Liver (tissue), 3 donors: ENCODE measurements around the gene RIMBP2.

ENCODE experiments used
- ATF3 ChIP-seq: IDR thresholded peaks from 2 replicates; pipeline ENCODE4 v1.6.1; 2016; ENCODE audit warnings: antibody characterized with exemption
- CTCF ChIP-seq: fragments of 150-350 bp; IDR thresholded peaks from 2 replicates; pipeline ENCODE4 v1.5.1; 2017; ENCODE audit warnings: improper control_type of control experiment, low read depth, low read length; ENCODE audit not compliant: missing input control
- EGR1 ChIP-seq, 2 donors: IDR thresholded peaks; 2 replicates each; pipeline ENCODE4 v1.6.1; 2016 to 2018; ENCODE audit warnings: antibody characterized with exemption in 2 of 2, low read depth in 2 of 2
- FOXA2 ChIP-seq: IDR thresholded peaks from 2 replicates; pipeline ENCODE4 v1.6.1; 2016; ENCODE audit warnings: antibody characterized with exemption
- GABPA ChIP-seq, 2 donors: IDR thresholded peaks in 1 of 2; conservative IDR thresholded peaks in 1 of 2; 2 replicates each; pipeline ENCODE4 v1.6.1; 2016; ENCODE audit warnings: antibody characterized with exemption in 2 of 2, mild to moderate bottlenecking in 1 of 2, moderate library complexity in 1 of 2
- HNF4A ChIP-seq, 2 donors: conservative IDR thresholded peaks; 2 replicates each; pipeline ENCODE4 v1.6.1; 2016; ENCODE audit warnings: antibody characterized with exemption in 2 of 2, mild to moderate bottlenecking in 2 of 2
- JUND ChIP-seq, 2 donors: IDR thresholded peaks; 2 replicates each; pipeline ENCODE4 v1.6.1; 2016; ENCODE audit warnings: antibody characterized with exemption in 2 of 2
- MAX ChIP-seq: IDR thresholded peaks from 2 replicates; pipeline ENCODE4 v1.6.1; 2016; ENCODE audit warnings: antibody characterized with exemption
- RAD21 ChIP-seq, 2 donors: IDR thresholded peaks; 2 replicates each; pipeline ENCODE4 v1.6.1; 2016; ENCODE audit warnings: antibody characterized with exemption in 2 of 2, mild to moderate bottlenecking in 2 of 2
- RXRA ChIP-seq, 2 donors: IDR thresholded peaks; 2 replicates each; pipeline ENCODE4 v1.6.1; 2017 to 2018; ENCODE audit warnings: antibody characterized with exemption in 2 of 2, mild to moderate bottlenecking in 1 of 2
- SP1 ChIP-seq: IDR thresholded peaks from 2 replicates; pipeline ENCODE4 v1.6.1; 2018; ENCODE audit warnings: antibody characterized with exemption, mild to moderate bottlenecking
- YY1 ChIP-seq: IDR thresholded peaks from 2 replicates; pipeline ENCODE4 v1.6.1; 2016; ENCODE audit warnings: antibody characterized with exemption, mild to moderate bottlenecking
- TF ChIP-seq, protein P1 (sequence below): IDR thresholded peaks from 2 replicates; pipeline ENCODE4 v1.6.1; 2016; ENCODE audit warnings: antibody characterized with exemption, mild to moderate bottlenecking
- TF ChIP-seq, protein P2 (sequence below): IDR thresholded peaks from 2 replicates; pipeline ENCODE4 v1.6.1; 2016; ENCODE audit warnings: antibody characterized with exemption
- donor health status: healthy.
- donor health status: healthy.

DNA sequence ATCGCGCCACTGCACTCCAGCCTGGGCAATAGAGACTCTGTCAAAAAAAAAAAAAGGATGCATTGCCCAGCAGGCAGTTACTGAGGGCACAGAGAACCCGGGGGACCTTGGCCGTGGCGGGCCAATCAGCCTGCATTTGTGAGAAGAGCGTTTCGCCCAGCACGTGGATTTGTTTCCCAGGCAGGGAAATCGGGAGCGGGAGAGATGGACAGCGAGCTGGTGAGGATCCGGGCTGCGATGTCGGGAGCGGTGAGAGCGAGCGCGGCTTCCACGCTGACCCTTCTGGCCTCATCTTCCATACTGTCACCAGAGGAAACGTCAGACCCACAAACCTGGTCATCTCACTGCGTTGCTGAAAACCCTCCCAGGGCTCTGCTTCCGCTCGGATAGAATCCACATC lies 123.5 kb downstream of the RIMBP2 start:
- no peak for TF ChIP-seq CTCF
- TF ChIP-seq ATF3: no peak
- TF ChIP-seq EGR1 (IDR thresholded peaks at IDR 0.05; ENCODE audit: low read depth in 2 of 2): no peak
- TF ChIP-seq RXRA (IDR thresholded peaks at IDR 0.05): no peak
- TF ChIP-seq, protein P1, sequence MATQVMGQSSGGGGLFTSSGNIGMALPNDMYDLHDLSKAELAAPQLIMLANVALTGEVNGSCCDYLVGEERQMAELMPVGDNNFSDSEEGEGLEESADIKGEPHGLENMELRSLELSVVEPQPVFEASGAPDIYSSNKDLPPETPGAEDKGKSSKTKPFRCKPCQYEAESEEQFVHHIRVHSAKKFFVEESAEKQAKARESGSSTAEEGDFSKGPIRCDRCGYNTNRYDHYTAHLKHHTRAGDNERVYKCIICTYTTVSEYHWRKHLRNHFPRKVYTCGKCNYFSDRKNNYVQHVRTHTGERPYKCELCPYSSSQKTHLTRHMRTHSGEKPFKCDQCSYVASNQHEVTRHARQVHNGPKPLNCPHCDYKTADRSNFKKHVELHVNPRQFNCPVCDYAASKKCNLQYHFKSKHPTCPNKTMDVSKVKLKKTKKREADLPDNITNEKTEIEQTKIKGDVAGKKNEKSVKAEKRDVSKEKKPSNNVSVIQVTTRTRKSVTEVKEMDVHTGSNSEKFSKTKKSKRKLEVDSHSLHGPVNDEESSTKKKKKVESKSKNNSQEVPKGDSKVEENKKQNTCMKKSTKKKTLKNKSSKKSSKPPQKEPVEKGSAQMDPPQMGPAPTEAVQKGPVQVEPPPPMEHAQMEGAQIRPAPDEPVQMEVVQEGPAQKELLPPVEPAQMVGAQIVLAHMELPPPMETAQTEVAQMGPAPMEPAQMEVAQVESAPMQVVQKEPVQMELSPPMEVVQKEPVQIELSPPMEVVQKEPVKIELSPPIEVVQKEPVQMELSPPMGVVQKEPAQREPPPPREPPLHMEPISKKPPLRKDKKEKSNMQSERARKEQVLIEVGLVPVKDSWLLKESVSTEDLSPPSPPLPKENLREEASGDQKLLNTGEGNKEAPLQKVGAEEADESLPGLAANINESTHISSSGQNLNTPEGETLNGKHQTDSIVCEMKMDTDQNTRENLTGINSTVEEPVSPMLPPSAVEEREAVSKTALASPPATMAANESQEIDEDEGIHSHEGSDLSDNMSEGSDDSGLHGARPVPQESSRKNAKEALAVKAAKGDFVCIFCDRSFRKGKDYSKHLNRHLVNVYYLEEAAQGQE: no peak
- TF ChIP-seq RAD21 (IDR thresholded peaks at IDR 0.05): no peak
- no peak for TF ChIP-seq YY1
- TF ChIP-seq MAX: no peak
- no peak for TF ChIP-seq SP1
- TF ChIP-seq GABPA (IDR thresholded peaks at IDR 0.05 in 1 of 2, conservative IDR thresholded peaks at IDR 0.05 in 1 of 2): no peak
- no peak for TF ChIP-seq FOXA2
- TF ChIP-seq, protein P2, sequence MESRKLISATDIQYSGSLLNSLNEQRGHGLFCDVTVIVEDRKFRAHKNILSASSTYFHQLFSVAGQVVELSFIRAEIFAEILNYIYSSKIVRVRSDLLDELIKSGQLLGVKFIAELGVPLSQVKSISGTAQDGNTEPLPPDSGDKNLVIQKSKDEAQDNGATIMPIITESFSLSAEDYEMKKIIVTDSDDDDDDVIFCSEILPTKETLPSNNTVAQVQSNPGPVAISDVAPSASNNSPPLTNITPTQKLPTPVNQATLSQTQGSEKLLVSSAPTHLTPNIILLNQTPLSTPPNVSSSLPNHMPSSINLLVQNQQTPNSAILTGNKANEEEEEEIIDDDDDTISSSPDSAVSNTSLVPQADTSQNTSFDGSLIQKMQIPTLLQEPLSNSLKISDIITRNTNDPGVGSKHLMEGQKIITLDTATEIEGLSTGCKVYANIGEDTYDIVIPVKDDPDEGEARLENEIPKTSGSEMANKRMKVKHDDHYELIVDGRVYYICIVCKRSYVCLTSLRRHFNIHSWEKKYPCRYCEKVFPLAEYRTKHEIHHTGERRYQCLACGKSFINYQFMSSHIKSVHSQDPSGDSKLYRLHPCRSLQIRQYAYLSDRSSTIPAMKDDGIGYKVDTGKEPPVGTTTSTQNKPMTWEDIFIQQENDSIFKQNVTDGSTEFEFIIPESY: no peak
- TF ChIP-seq JUND (IDR thresholded peaks at IDR 0.05): no peak
- TF ChIP-seq HNF4A (conservative IDR thresholded peaks at IDR 0.05): no peak
